HEK293 (cell line): ENCODE results near the gene TTC24.

ENCODE experiments used
- CTCF ChIA-PET: fragments of 350-600 bp; formaldehyde crosslinking; extraction: SDS; loops from one replicate; lab custom pipeline; 2021; ENCODE audit warnings: antibody characterized with exemption; lab: Yijun Ruan, JAX
- POLR2A ChIA-PET: fragments of 300-600 bp; formaldehyde crosslinking; extraction: SDS; loops from one replicate; lab custom pipeline; 2020; ENCODE audit warnings: antibody characterized with exemption, inconsistent platforms; lab: Yijun Ruan, JAX
- H3K27ac ChIP-seq: fragments of 200-500 bp; sonication (Bioruptor generic); 2 replicates; pipeline ENCODE4 v1.5.1; 2014; ENCODE audit warnings: low read depth, low read length, control low read depth, inconsistent platforms; ENCODE audit errors: extremely low read depth
- H3K36me3 ChIP-seq, 2 experiments: fragments of 200-500 bp in 1 of 2; sonication (Bioruptor generic) in 1 of 2; 1 replicate in 1 of 2; 2 replicates in 1 of 2; pipeline ENCODE4 v1.5.1; 2014 to 2017; ENCODE audit warnings: inconsistent platforms in 2 of 2, low read length in 2 of 2; ENCODE audit not compliant: control insufficient read depth in 2 of 2, insufficient read depth in 1 of 2
- H3K4me1 ChIP-seq: fragments of 200-500 bp; sonication (Bioruptor generic); 2 replicates; pipeline ENCODE4 v1.5.1; 2014; ENCODE audit warnings: mild to moderate bottlenecking, low read length, inconsistent platforms; ENCODE audit not compliant: control insufficient read depth, insufficient read depth
- H3K4me3 ChIP-seq: 2 replicates; pipeline ENCODE4 v1.5.1; 2011; ENCODE audit warnings: low read depth, mild to moderate bottlenecking, control low read depth, low read length, moderate library complexity
- H3K9me3 ChIP-seq: fragments of 200-500 bp; sonication (Bioruptor generic); 2 replicates; pipeline ENCODE4 v1.5.1; 2014; ENCODE audit warnings: low read depth, low read length, inconsistent platforms; ENCODE audit not compliant: control insufficient read depth, insufficient read depth
- GLI4 ChIP-seq: fragments of 450-650 bp; formaldehyde crosslinking; IDR thresholded peaks from 2 replicates; pipeline ENCODE4 v1.5.1; 2016; ENCODE audit warnings: missing biosample characterization, missing genetic modification characterization
- GLIS1 ChIP-seq: fragments of 450-650 bp; formaldehyde crosslinking; IDR thresholded peaks from 2 replicates; pipeline ENCODE4 v1.5.1; 2016; ENCODE audit warnings: missing biosample characterization, missing genetic modification characterization
- PRDM6 ChIP-seq: fragments of 450-650 bp; formaldehyde crosslinking; IDR thresholded peaks from 2 replicates; pipeline ENCODE4 v1.5.1; 2017; ENCODE audit warnings: missing biosample characterization, missing genetic modification characterization
- TRIM28 ChIP-seq: IDR thresholded peaks from 2 replicates; pipeline ENCODE4 v1.6.1; 2011; ENCODE audit warnings: low read length, control low read depth, borderline replicate concordance
- YY1 ChIP-seq: fragments of 450-650 bp; formaldehyde crosslinking; IDR thresholded peaks from 2 replicates; pipeline ENCODE4 v1.5.1; 2018; ENCODE audit warnings: missing biosample characterization, missing genetic modification characterization
- ZBTB17 ChIP-seq: fragments of 450-650 bp; formaldehyde crosslinking; IDR thresholded peaks from 2 replicates; pipeline ENCODE4 v1.5.1; 2016; ENCODE audit warnings: missing biosample characterization, missing genetic modification characterization
- ZEB2 ChIP-seq: fragments of 450-650 bp; formaldehyde crosslinking; IDR thresholded peaks from 2 replicates; pipeline ENCODE4 v1.5.1; 2016; ENCODE audit warnings: missing biosample characterization, missing genetic modification characterization
- ZNF202 ChIP-seq: fragments of 450-650 bp; formaldehyde crosslinking; IDR thresholded peaks from 2 replicates; pipeline ENCODE4 v1.5.1; 2016; ENCODE audit warnings: missing biosample characterization, missing genetic modification characterization, borderline replicate concordance
- ZNF280D ChIP-seq: fragments of 450-650 bp; formaldehyde crosslinking; IDR thresholded peaks from 2 replicates; pipeline ENCODE4 v1.5.1; 2016; ENCODE audit warnings: missing biosample characterization, missing genetic modification characterization
- ZNF335 ChIP-seq: fragments of 450-650 bp; formaldehyde crosslinking; conservative IDR thresholded peaks from 2 replicates; pipeline ENCODE4 v1.5.1; 2016; ENCODE audit warnings: missing biosample characterization, missing genetic modification characterization
- ZNF341 ChIP-seq: fragments of 450-650 bp; formaldehyde crosslinking; IDR thresholded peaks from 2 replicates; pipeline ENCODE4; 2016; ENCODE audit warnings: low read depth, missing biosample characterization, missing genetic modification characterization
- ZNF366 ChIP-seq: fragments of 450-650 bp; formaldehyde crosslinking; conservative IDR thresholded peaks from 2 replicates; pipeline ENCODE4 v1.5.1; 2016; ENCODE audit warnings: missing biosample characterization, missing genetic modification characterization
- ZNF391 ChIP-seq: fragments of 450-650 bp; formaldehyde crosslinking; IDR thresholded peaks from 2 replicates; pipeline ENCODE4 v1.5.1; 2016; ENCODE audit warnings: low read depth, missing biosample characterization, missing genetic modification characterization, borderline replicate concordance
- ZNF473 ChIP-seq: fragments of 450-650 bp; formaldehyde crosslinking; IDR thresholded peaks from 2 replicates; pipeline ENCODE4 v1.5.1; 2017; ENCODE audit warnings: missing biosample characterization, missing genetic modification characterization
- ZNF624 ChIP-seq: fragments of 450-650 bp; formaldehyde crosslinking; IDR thresholded peaks from 2 replicates; pipeline ENCODE4 v1.5.1; 2017; ENCODE audit warnings: missing biosample characterization, missing genetic modification characterization
- ZNF785 ChIP-seq: fragments of 450-650 bp; formaldehyde crosslinking; IDR thresholded peaks from 2 replicates; pipeline ENCODE4 v1.5.1; 2016; ENCODE audit warnings: missing biosample characterization, missing genetic modification characterization
- ZSCAN4 ChIP-seq: fragments of 450-650 bp; formaldehyde crosslinking; IDR thresholded peaks from 2 replicates; pipeline ENCODE4 v1.5.1; 2017; ENCODE audit warnings: missing biosample characterization, missing genetic modification characterization

TTC24 gene

GRCh38 chr1:156572663-156573018 lies 6.9 kb upstream of the TTC24 start:
- Histone ChIP-seq H3K4me1 (no peaks in the 10 kb centered on the region; the same call in 1 of the 2 replicates), H3K4me3 (peak overlapping the region; percentile 98), H3K36me3 (peaks cover 23% of the 10 kb centered on the region in 2 experiments; a peak in 2 of 3 replicates), H3K9me3 (no peaks in the 10 kb centered on the region), H3K27ac (no peak overlapping the region)
- TF ChIP-seq ZNF341 (tag by site-specific recombination) (peak; percentile 58), ZEB2 (peak; percentile 13; the same call in 1 of the 2 replicates), TRIM28 (no peak), ZBTB17 (tag by site-specific recombination) (peak; percentile 9; the same call in 1 of the 2 replicates), ZNF335 (tag by site-specific recombination) (peak; percentile 43; the same call in 1 of the 2 replicates), ZNF473 (no peak)
- ChIA-PET CTCF (interaction anchor here (0.7 to 1.1 kb wide), 3 partner anchors 10 to 23 kb away, joined by 4 read pairs; no protein-coding TSS in a partner anchor), POLR2A (interaction anchor here (2.1 kb wide), 1 partner anchor 19 kb away, joined by 11 read pairs; the partner anchor contains the start of gene NAXE)

GRCh38 chr1:156574039-156574633 lies 5.4 kb upstream of the TTC24 start:
- H3K4me1 ChIP-seq = no peaks in the 10 kb centered on the region; the same call in 1 of the 2 replicates
- CTCF ChIA-PET = interaction anchor here (0.7 to 2.0 kb wide), 4 partner anchors 9 to 120 kb away, joined by 3 to 9 read pairs (median 3); no protein-coding TSS in a partner anchor
- POLR2A ChIA-PET = interaction anchor here (0.7 to 2.1 kb wide), 3 partner anchors 11 to 17 kb away, joined by 3 to 11 read pairs (median 3); partner anchors contain the start of gene NAXE

GRCh38 chr1:156577550-156577949 lies 2.0 kb upstream of the TTC24 start:
- no peaks in the 10 kb centered on the region for H3K4me1 ChIP-seq
- no peak overlapping the region for H3K27ac ChIP-seq
- H3K9me3 ChIP-seq = no peaks in the 10 kb centered on the region
- POLR2A ChIA-PET = no interaction called here
- H3K36me3 ChIP-seq = no peaks in the 10 kb centered on the region
- no peak overlapping the region for H3K4me3 ChIP-seq
- TF ChIP-seq YY1 (tag by site-specific recombination) (no peak), ZNF624 (tag by site-specific recombination) (no peak), PRDM6 (tag by site-specific recombination) (peak; percentile 74)
- CTCF ChIA-PET = interaction anchor here (0.6 to 0.9 kb wide), 3 partner anchors 34 to 112 kb away, joined by 3 to 4 read pairs (median 3); no protein-coding TSS in a partner anchor

More at GRCh38 chr1:156574039-156574633, 5.4 kb upstream of the TTC24 start:
- Histone ChIP-seq H3K36me3 (peaks cover 9% of the 10 kb centered on the region in 2 experiments; a peak in 2 of 3 replicates), H3K27ac (no peak overlapping the region)
- peak; percentile 94 for TF ChIP-seq ZNF335 (tag by site-specific recombination)
- TF ChIP-seq GLI4 (tag by site-specific recombination) = no peak
- no peak for TF ChIP-seq ZNF624 (tag by site-specific recombination)
- TF ChIP-seq, all 188 proteins: peak for 1
- Histone ChIP-seq H3K9me3 (no peaks in the 10 kb centered on the region), H3K4me3 (no peak overlapping the region)

- POLR2A ChIA-PET = interaction anchor here (1.2 kb wide), 1 partner anchor 9 kb away, joined by 4 read pairs; no protein-coding TSS in a partner anchor
- no peak overlapping the region for H3K4me3 ChIP-seq
- no peaks in the 10 kb centered on the region for H3K9me3 ChIP-seq
- no peak overlapping the region for H3K27ac ChIP-seq
- H3K4me1 ChIP-seq = no peaks in the 10 kb centered on the region
- H3K36me3 ChIP-seq = no peaks in the 10 kb centered on the region
- CTCF ChIA-PET = no interaction called here
- TF ChIP-seq ZSCAN4 (tag by site-specific recombination) (peak; percentile 93), ZNF391 (tag by site-specific recombination) (no peak), ZNF785 (tag by site-specific recombination) (no peak), ZNF366 (no peak), GLIS1 (tag by site-specific recombination) (no peak), ZNF280D (tag by site-specific recombination) (no peak), ZNF202 (tag by site-specific recombination) (no peak)
Observed at GRCh38 chr1:156578055-156578454, 1.5 kb upstream of the TTC24 start.
